Fibroblast of pulmonary artery (primary cell): ENCODE results near the gene NSD2.

Source experiments
- DNase-seq: peaks from one replicate; pipeline ENCODE4 v3.0.0-alpha.2; 2010; ENCODE audit warnings: low read depth
- H3K4me3 ChIP-seq: replicated peaks from 2 replicates; pipeline ENCODE4 v1.5.1; 2011; ENCODE audit warnings: low read depth, mild to moderate bottlenecking, control low read depth, low read length, moderate library complexity
- TF ChIP-seq, protein P1 (sequence below): IDR thresholded peaks from 2 replicates; pipeline ENCODE4 v1.5.1; 2011; ENCODE audit warnings: mild to moderate bottlenecking, control low read depth, low read length, inconsistent platforms; ENCODE audit errors: missing control alignments

Gene NSD2

DNA sequence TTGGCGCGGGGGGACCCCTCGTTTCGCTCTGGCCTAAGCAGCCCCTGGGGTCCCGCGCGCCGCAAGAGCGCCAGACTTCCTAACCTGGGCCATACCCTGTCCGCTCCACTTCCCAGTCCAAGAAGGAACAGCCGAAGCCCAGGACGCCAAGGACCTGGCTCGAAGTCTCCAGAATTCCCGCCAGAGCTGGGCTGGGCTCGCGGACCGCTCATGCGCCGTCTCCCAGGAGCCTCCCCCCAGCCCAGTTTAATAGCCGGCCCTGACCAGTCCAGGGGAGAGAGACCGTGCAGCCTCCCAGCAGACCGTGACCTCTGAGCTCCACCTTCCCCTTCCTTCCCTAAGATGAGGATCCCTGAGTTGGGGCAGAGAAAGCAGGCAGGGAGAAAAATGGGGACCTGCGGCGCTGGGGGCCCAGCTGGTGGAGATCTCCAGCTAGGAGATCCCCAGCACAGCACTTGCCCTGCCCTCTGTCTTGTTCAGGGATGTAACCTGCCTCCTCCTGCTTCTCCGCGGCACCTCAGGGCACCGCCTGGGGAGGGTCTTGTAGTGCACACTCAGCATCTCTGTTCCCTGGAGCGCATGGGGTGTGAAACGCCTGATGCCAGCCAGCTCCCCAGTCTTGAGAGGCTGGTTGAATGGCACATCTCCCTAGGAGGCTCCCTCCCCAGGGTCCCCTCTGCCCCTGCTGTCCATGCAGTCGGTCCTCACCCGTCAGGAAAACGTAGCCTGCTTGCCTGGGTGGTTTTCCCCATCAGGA, 14.1 kb upstream of the NSD2 start:
- peak overlapping the region; percentile 80 for H3K4me3 ChIP-seq
- no peak for DNase-seq
- TF ChIP-seq, protein P1, sequence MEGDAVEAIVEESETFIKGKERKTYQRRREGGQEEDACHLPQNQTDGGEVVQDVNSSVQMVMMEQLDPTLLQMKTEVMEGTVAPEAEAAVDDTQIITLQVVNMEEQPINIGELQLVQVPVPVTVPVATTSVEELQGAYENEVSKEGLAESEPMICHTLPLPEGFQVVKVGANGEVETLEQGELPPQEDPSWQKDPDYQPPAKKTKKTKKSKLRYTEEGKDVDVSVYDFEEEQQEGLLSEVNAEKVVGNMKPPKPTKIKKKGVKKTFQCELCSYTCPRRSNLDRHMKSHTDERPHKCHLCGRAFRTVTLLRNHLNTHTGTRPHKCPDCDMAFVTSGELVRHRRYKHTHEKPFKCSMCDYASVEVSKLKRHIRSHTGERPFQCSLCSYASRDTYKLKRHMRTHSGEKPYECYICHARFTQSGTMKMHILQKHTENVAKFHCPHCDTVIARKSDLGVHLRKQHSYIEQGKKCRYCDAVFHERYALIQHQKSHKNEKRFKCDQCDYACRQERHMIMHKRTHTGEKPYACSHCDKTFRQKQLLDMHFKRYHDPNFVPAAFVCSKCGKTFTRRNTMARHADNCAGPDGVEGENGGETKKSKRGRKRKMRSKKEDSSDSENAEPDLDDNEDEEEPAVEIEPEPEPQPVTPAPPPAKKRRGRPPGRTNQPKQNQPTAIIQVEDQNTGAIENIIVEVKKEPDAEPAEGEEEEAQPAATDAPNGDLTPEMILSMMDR = no peak

DNA sequence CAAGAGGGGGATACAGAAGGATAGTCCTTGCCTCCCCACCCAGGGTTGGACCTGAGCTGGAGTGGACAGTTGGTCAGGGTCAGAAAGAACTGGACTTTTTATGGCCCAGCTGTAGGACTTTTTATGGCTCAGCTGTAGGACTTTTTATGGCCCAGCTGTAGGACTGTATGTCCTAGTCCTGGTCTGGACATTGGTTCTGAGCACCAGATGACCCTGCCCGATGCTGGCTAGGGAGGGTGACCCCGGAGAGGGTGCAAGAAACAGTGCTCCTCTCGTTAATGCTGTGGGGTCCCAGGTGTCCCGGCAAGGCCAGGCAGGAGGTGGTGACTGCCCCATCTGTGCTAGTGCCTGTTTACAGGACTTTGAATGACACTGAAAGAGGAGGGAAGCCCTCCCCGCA, 13.3 kb upstream of the NSD2 start:
- DNase-seq = no peak
- TF ChIP-seq, protein P1 = no peak
- H3K4me3 ChIP-seq = no peak overlapping the region

DNA sequence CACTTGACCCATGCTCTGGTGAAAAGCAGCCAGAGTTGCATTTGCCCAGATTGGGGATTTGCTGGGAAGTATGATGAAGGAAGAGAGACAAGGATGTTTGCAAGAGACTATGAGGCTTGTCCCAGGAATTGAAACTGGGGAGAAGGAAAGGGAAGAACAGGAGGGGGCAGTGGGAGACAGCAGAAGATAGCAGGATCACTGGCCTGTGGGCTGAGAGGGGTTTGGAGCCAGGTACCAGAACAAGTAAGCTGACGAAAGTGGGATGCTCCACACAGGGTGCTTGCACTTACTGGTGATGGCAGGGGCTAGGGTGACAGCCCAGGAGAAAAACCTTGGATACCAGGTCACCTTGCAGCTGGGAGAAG, 11.8 kb upstream of the NSD2 start:
- TF ChIP-seq, protein P1 = no peak
- no peak overlapping the region for H3K4me3 ChIP-seq
- DNase-seq = no peak

DNA sequence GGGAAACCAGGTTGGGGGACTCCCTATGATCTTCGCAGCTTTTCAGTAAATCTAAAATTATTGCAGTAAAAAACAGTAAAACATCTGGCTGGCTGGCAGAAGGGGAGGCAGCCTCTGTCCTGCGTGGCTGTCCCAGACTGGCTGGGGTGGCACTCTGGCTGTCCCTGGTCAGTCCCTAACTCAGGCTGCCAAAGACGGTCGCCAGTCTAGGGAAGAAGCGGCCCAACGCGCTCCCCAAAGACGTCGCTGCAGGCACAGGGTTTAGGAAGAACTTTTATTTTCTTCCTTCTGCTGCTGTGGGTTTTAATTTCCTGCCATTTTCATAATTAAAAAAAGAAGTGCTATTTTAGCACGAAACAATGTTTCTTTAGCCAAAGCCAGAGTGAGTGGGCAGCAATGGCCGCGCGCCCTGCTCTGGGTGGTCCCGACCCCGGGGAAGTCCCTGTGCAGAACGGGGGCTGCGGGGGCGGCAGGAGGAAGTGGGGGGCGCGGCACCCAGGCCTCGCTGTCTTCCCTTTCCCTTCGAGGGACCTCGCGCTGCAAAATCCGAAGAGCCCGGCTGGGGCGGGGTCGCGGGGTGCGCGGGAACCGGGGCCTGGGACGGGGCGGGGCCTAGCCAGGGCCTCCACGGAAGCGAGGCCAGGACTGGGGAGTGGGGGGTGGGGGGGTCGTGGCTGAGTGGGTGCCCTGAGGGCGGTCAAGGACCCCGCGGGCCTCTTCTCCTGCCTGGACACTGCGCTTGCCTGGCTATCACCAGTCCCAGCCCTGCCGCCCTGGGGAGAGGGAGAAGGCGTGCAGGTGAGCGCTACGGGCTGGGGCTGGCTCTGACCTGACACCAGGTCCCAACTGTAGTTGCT, 8.9 kb upstream of the NSD2 start:
- TF ChIP-seq, protein P1 = no peak
- no peak for DNase-seq
- no peak overlapping the region for H3K4me3 ChIP-seq

DNA sequence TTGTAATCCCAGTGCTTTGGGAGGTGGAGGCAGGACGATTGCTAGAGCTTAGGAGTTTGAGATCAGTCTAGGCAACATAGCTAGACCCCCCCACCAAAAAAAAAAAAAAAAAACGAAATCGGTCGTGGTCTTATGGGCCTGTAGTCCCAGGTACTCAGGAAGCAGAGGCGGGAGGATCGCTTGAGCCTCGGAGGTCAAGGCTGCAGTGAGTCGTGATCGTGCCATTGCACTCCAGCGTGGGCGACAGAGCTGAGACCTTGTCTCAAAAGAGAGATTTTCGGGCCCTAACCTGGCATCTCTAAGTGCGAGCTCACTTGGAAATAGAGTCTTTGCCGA, 8.3 kb upstream of the NSD2 start:
- no peak overlapping the region for H3K4me3 ChIP-seq
- DNase-seq = no peak
- TF ChIP-seq, protein P1 = no peak

DNA sequence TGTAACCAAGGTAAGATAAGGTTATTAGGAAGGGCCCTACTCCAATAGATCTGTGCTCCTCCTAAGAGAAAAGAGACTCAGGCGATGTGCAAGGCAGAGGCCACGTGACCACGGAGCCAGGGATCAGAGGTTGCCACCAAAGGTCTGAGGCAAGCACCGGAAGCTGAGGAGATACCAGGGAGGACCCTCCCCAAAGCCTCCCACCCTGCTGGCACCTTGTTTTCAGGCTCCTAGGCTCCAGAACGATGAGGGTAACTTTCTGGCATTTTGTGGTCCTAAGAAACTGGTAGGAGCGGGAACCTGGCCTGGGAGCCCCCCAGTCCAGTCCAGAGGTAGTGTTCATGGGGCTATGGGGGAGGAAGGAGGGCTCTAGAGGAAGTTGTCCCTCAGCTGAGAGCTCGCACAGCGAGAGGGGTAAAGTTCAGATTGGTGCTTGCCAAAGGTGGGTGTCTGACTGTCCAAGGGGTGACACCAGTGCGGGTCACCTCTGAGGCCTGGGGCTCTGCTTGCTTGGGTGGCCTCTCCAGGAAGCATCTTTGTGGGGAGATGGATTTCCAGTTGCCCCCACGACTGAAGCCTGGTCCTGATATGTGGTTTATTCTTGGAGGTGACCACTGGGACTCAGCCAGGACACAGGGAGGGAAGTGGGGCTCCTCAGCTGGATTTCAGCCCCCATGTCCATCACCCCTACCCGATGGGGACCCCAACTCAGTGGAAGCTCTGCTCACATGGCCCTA, 7.7 kb upstream of the NSD2 start:
- DNase-seq = no peak
- TF ChIP-seq, protein P1 = no peak
- no peak overlapping the region for H3K4me3 ChIP-seq
